K562 (cell line): ENCODE measurements around the gene LACTBL1. TPM values are rescaled to one million over a fixed set of nuclear protein-coding genes. Genes with fewer than 3 reads are reported as not detected.

Source experiments
- ATF3 ChIP-seq, 2 experiments: fragments of 450-650 bp in 1 of 2; sonication (generic) in 1 of 2; formaldehyde crosslinking in 1 of 2; IDR thresholded peaks in 1 of 2; conservative IDR thresholded peaks in 1 of 2; 2 replicates each; pipeline versions ENCODE4 v1.6.1 to v1.8.1; 2016 to 2023; ENCODE audit warnings: mild to moderate bottlenecking in 2 of 2, moderate library complexity in 2 of 2, inconsistent platforms in 1 of 2, missing genetic modification reagents in 1 of 2
- CBFB ChIP-seq: sonication (generic); formaldehyde crosslinking; IDR thresholded peaks from 2 replicates; pipeline ENCODE4 v1.4.0; 2020; ENCODE audit warnings: mild to moderate bottlenecking, missing genetic modification reagents
- CBX1 ChIP-seq: sonication (generic); IDR thresholded peaks from 2 replicates; pipeline ENCODE4 v1.6.1; 2016; ENCODE audit warnings: antibody characterized with exemption, low read depth, mild to moderate bottlenecking
- CC2D1A ChIP-seq: fragments of 450-650 bp; IDR thresholded peaks from 2 replicates; pipeline ENCODE4 v1.6.1; 2017; ENCODE audit warnings: mild to moderate bottlenecking
- CREBBP ChIP-seq: IDR thresholded peaks from one replicate; pipeline ENCODE4 v1.6.1; 2012; ENCODE audit warnings: low read depth, mild to moderate bottlenecking, control low read depth, inconsistent platforms, low read length
- FOXM1 ChIP-seq, 2 experiments: fragments of 450-650 bp in 1 of 2; sonication (generic) in 1 of 2; formaldehyde crosslinking in 1 of 2; IDR thresholded peaks; 2 replicates each; pipeline versions ENCODE4 v1.6.1 to v1.9.0; 2017 to 2022; ENCODE audit warnings: low read depth in 2 of 2, mild to moderate bottlenecking in 2 of 2, missing genetic modification reagents in 1 of 2, moderate library complexity in 1 of 2
- HDGF ChIP-seq: fragments of 450-650 bp; IDR thresholded peaks from 2 replicates; pipeline ENCODE4 v1.6.1; 2016
- MBD2 ChIP-seq: sonication (generic); IDR thresholded peaks from 2 replicates; pipeline ENCODE4 v1.6.1; 2016; ENCODE audit warnings: low read depth, borderline replicate concordance
- NR1H2 ChIP-seq: sonication (generic); formaldehyde crosslinking; IDR thresholded peaks from 2 replicates; pipeline ENCODE4 v1.4.0; 2020; ENCODE audit warnings: mild to moderate bottlenecking, missing genetic modification reagents
- NR2C1 ChIP-seq, 2 experiments: fragments of 450-650 bp; IDR thresholded peaks; 2 replicates each; pipeline ENCODE4 v1.6.1; 2017; ENCODE audit warnings: mild to moderate bottlenecking in 2 of 2, antibody characterized with exemption in 1 of 2, inconsistent platforms in 1 of 2, missing compliant biosample characterization in 1 of 2, missing genetic modification characterization in 1 of 2
- PTBP1 ChIP-seq: fragments of 200-400 bp; formaldehyde crosslinking; IDR thresholded peaks from 2 replicates; pipeline ENCODE4 v1.6.1; 2017; ENCODE audit warnings: low read depth, low read length
- RUNX1 ChIP-seq: sonication (generic); IDR thresholded peaks from 2 replicates; pipeline ENCODE4 v1.6.1; 2016; ENCODE audit warnings: antibody characterized with exemption, low read depth
- SRSF3 ChIP-seq: fragments of 200-400 bp; formaldehyde crosslinking; IDR thresholded peaks from 2 replicates; pipeline ENCODE4 v1.6.1; 2016; ENCODE audit warnings: mild to moderate bottlenecking, low read length, moderate library complexity; ENCODE audit not compliant: insufficient read depth
- TBL1XR1 ChIP-seq, 2 experiments: IDR thresholded peaks; 2 replicates each; pipeline ENCODE4 v1.6.1; 2012; ENCODE audit warnings: improper control_type of control experiment in 2 of 2, low read length in 2 of 2, mild to moderate bottlenecking in 1 of 2
- TCF3 ChIP-seq: sonication (generic); formaldehyde crosslinking; IDR thresholded peaks from 2 replicates; pipeline ENCODE4 v1.4.0; 2020; ENCODE audit warnings: mild to moderate bottlenecking, missing genetic modification reagents
- THAP12 ChIP-seq: fragments of 250-450 bp; sonication (Bioruptor Pico); IDR thresholded peaks from 2 replicates; pipeline ENCODE4 v1.9.0; 2021; ENCODE audit warnings: mild to moderate bottlenecking, inconsistent platforms
- ZBTB8A ChIP-seq: fragments of 450-650 bp; IDR thresholded peaks from 2 replicates; pipeline ENCODE4 v1.6.1; 2018; ENCODE audit warnings: mild to moderate bottlenecking, moderate library complexity; ENCODE audit not compliant: partially characterized antibody
- ZNF140 ChIP-seq: fragments of 250-450 bp; sonication (Bioruptor Pico); IDR thresholded peaks from 2 replicates; pipeline ENCODE4 v1.8.0; 2021; ENCODE audit warnings: moderate library complexity, mild to moderate bottlenecking, inconsistent platforms
- ZNF143 ChIP-seq: sonication (generic); formaldehyde crosslinking; IDR thresholded peaks from 2 replicates; pipeline ENCODE4 v1.9.0; 2022; ENCODE audit warnings: mild to moderate bottlenecking, missing genetic modification reagents
- ZNF263 ChIP-seq: sonication (generic); formaldehyde crosslinking; IDR thresholded peaks from 2 replicates; pipeline ENCODE4 v1.8.0; 2022; ENCODE audit warnings: mild to moderate bottlenecking, missing genetic modification reagents, borderline replicate concordance
- ZNF551 ChIP-seq: fragments of 250-450 bp; sonication (Bioruptor Pico); IDR thresholded peaks from 2 replicates; pipeline ENCODE4 v1.5.0; 2021; ENCODE audit warnings: mild to moderate bottlenecking, moderate library complexity
- polyA plus RNA-seq, 8 experiments: library from polyadenylated mRNA; depleted of rRNA in 4 of 8; stranded (reverse) in 5 of 8; unstranded in 3 of 8; fragments of >200 nt; fragmentation: Nextera tagmentation in 2 of 8; fragmentation: Illumina TruSeq in 1 of 8; extraction: Ambion mirVana in 2 of 8; extraction: Trizol in 1 of 8; gene quantifications; 2 replicates each; pipeline versions ENCODE4 v1.2.1 to v1.2.3, GENCODE V29; 2011 to 2014; ENCODE audit warnings: inconsistent platforms in 1 of 8, missing spikeins in 1 of 8
- total RNA-seq, 7 experiments: library from RNA; depleted of rRNA in 6 of 7; stranded (reverse); fragments of >200 nt in 6 of 7; fragmentation: Illumina TruSeq in 2 of 7; extraction: Trizol in 2 of 7; gene quantifications; 2 replicates each; pipeline versions ENCODE4 v1.2.1 to v1.2.3, GENCODE V29; 2011 to 2021; ENCODE audit warnings: low replicate concordance in 1 of 7

The LACTBL1 gene
- total and polyA plus RNA-seq, 9 of the 15 experiments (the other 6 are each of a cell fraction or from before 2014, with no cell fraction given): not detected

- no peak for TF ChIP-seq ZNF551
- TF ChIP-seq FOXM1 (IDR thresholded peaks at IDR 0.05; ENCODE audit: low read depth): peak; percentile 71
- TF ChIP-seq FOXM1 (CRISPR knock-in tag; IDR thresholded peaks at IDR 0.05; ENCODE audit: low read depth): peak; percentile 91; the same call in 1 of the 2 replicates
- no peak for TF ChIP-seq PTBP1
- TF ChIP-seq NR1H2 (CRISPR knock-in tag): no peak; the same call in 1 of the 2 replicates
- TF ChIP-seq TCF3 (CRISPR knock-in tag): peak; percentile 67
- no peak for TF ChIP-seq ZBTB8A
- no peak for TF ChIP-seq CBFB (CRISPR knock-in tag)
- TF ChIP-seq RUNX1: no peak
- peak; percentile 83; the same call in 1 of the 2 replicates for TF ChIP-seq MBD2
- TF ChIP-seq THAP12 (CRISPR knock-in tag): peak; percentile 99
- peak; percentile 63; the same call in 1 of the 2 replicates for TF ChIP-seq ZNF143 (CRISPR knock-in tag)
- no peak for TF ChIP-seq HDGF
- no peak for TF ChIP-seq ZNF140 (CRISPR knock-in tag)
- TF ChIP-seq CC2D1A: peak; percentile 74; the same call in 1 of the 2 replicates
- peak in 1 of 2 experiments; percentile 79; a peak in 1 of 4 replicates for TF ChIP-seq TBL1XR1 (IDR thresholded peaks at IDR 0.05; ENCODE audit: low read length in 2 of 2)
- TF ChIP-seq ZNF263 (CRISPR knock-in tag): 0 out of 2 replicates have a peak, but pooled peaks have one; percentile 12
- no peak for TF ChIP-seq CREBBP
- TF ChIP-seq ATF3 (IDR thresholded peaks at IDR 0.05): no peak
- peak; percentile 85 for TF ChIP-seq ATF3 (CRISPR knock-in tag; conservative IDR thresholded peaks at IDR 0.05)
- peak; percentile 90 for TF ChIP-seq CBX1
- peak; percentile 84 for TF ChIP-seq NR2C1 (IDR thresholded peaks at IDR 0.05)
- peak; percentile 69; the same call in 1 of the 2 replicates for TF ChIP-seq NR2C1 (tag; IDR thresholded peaks at IDR 0.05)
- no peak for TF ChIP-seq SRSF3
Observed at GRCh38 chr1:23019094-23019862, 46.6 kb upstream of the LACTBL1 start, which contains the start of gene KDM1A (continued).
